Ramos (cell line): Measurements from ENCODE around the gene RASGEF1B.

Experiments
- in situ Hi-C: fragments of 300-500 bp; cut with MboI; formaldehyde crosslinking; loops from one replicate; pipeline ENCODE4 v1.14.3; 2022; ENCODE audit warnings: low sequenced_read_pairs; ENCODE audit not compliant: unreplicated experiment

The RASGEF1B gene

DNA sequence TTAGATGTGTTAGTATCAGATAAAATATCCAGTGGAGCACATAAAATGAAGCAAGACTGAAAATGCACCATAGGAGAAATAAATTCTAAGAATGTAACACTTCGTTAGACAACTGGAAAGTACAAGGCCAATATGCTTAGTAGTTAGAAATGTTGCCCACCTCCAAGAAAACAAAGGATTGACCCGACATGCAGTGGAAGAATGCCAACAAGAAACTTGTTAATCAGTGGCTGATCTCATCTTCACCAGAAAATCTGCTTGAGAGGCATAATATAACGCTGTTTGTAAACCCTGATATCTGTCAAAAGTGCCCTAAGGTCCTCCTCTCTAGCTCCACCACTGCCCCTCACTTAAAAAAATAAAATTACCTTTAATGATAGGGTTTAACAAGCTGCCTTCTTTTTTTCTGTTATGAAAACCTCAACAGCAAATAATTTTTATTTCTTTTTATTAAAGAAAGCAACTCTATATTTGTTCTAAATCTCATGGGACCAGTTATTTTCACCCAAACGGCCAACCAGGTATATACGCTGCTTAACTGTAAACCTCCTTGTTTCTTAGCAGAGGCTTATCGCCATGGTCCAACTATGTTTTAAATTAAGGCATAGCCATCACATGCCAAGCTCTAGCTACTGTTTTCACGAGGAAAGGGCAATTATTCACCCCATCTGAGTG is 1.8 kb downstream of the RASGEF1B start:
- in situ Hi-C loops: loop anchor here (5.0 kb wide), 1 partner anchor 367 kb away; no protein-coding TSS in a partner anchor

- in situ Hi-C loops: no loop called here
Observed at GRCh38 chr4:81468678-81469077, 3.0 kb downstream of the RASGEF1B start.

DNA sequence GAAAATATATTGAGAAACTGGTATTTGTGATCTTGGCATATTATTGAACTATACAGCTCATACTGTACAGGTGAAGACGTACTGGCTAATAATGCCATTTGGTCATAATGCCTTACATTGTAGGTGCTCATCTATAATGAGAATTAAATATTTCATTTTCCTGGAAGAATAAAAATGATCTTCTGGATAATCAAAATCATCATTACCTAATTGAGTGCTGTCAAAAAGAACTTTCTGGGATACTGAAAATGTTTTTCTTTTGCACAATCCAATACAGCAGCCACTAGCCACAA is 4.1 kb downstream of the RASGEF1B start:
- in situ Hi-C loops: no loop called here

GRCh38 chr4:81466841-81467671 is 4.7 kb downstream of the RASGEF1B start:
- in situ Hi-C loops: no loop called here

GRCh38 chr4:81465406-81466340 is 6.0 kb downstream of the RASGEF1B start:
- in situ Hi-C loops: no loop called here

- in situ Hi-C loops: no loop called here
Observed at GRCh38 chr4:81460834-81461233, 10.9 kb downstream of the RASGEF1B start.

DNA sequence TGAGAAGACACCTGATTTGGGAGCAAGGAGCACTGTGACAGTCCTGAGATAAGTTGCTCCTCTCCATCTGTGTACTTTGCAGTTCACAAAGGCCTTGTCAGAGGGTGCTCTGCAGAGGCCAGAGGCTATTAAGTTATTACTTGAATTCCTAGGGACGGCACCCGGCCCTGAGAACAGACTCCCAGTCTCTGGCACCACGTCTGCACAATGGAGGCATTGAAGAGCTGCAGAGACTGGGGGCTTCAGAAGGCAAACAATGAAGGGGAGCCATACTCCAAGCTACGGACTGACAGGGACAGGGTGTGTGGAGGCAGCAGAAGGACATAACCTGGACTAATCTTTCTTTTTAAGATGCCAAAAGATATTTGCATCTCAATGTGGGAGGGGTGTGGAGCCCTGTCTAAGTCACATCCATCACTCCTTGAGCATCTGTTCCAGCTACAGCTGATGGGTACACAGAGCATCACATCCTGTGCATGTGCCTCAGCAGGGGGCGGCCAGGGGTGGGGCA is 11.5 kb downstream of the RASGEF1B start:
- in situ Hi-C loops: no loop called here

GRCh38 chr4:81459228-81459627 is 12.5 kb downstream of the RASGEF1B start:
- in situ Hi-C loops: no loop called here

- in situ Hi-C loops: no loop called here
Observed at GRCh38 chr4:81457921-81458520, 13.7 kb downstream of the RASGEF1B start.

GRCh38 chr4:81457345-81457744 is 14.4 kb downstream of the RASGEF1B start:
- in situ Hi-C loops: no loop called here

- in situ Hi-C loops: no loop called here
Observed at GRCh38 chr4:81455897-81456296, 15.8 kb downstream of the RASGEF1B start.

- in situ Hi-C loops: no loop called here
Observed at GRCh38 chr4:81454948-81455347, 16.8 kb downstream of the RASGEF1B start.

GRCh38 chr4:81454499-81454898 is 17.2 kb downstream of the RASGEF1B start:
- in situ Hi-C loops: no loop called here

- in situ Hi-C loops: no loop called here
Observed at GRCh38 chr4:81453024-81453423, 18.7 kb downstream of the RASGEF1B start.

DNA sequence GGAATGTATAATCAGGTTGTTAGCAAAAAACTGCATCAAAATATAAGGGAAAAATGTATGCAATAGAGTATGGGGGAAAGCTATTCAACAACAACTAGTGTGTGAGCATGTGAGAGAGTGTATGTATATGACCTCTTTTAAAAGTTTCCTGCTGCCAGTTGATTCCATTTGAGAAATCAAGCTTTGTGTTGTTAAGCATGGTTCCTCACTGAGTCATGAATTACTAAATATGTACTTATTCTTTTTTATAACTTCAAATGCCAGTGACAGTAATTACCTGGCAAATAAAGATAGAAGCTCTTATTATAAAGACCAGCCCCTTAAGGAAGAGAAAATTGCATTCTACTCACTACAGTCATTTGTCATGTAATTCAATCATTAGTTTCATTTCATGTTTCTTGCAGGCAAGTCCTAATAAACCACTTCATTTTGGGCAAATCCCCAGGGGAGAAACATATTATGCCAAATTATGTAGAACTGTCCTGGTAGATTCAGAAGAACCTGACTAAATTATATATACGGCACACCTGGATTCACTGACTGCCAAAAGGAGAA is 19.2 kb downstream of the RASGEF1B start:
- in situ Hi-C loops: no loop called here

- in situ Hi-C loops: no loop called here
Observed at GRCh38 chr4:81449015-81449414, 22.7 kb downstream of the RASGEF1B start.

- in situ Hi-C loops: no loop called here
Observed at GRCh38 chr4:81447566-81448229, 24.0 kb downstream of the RASGEF1B start.

DNA sequence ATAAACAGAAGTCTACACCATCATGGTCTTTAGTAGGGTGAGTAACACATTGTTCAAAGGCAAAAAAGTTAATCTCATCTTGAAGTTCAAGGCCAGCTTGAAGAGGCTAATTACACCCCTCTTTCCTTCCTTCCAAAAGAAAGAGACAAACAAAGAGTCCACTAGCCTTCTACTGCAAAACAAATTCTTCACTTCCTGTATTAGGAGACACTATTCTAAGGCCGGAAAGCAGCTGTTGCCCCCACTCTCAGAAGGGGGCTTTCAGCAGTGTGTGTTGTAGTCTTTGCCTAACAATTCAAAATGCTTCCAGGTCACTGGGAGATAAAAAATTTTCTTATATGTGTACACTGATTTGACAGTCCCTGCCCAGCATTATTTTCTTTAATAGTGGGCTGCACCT is 25.1 kb downstream of the RASGEF1B start:
- in situ Hi-C loops: no loop called here

DNA sequence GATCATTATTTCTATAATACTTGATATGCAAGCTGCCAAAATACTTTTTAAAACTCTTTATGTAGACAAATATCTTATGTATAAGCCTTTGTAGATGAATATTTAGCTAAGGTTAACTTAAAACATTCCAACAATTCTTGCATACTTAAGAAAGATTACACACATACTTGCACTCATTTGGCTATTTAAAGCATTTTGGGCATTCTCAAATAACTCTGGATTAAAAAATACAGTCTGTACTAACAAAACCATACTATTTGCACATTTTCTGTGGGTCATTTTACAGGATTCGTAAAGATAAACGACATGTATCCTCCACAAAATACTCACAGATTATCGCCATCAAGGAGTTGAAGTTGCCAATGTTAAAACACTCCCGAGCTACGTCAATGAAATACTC is 26.5 kb downstream of the RASGEF1B start:
- in situ Hi-C loops: no loop called here
